HepG2 (cell line): ENCODE results near the gene MORC4. TPM values are rescaled to one million over a fixed set of nuclear protein-coding genes. Genes with fewer than 3 reads are reported as not detected.

Experiments used
- ATAC-seq: fragments of 200-7000 bp; cut with Tn5 transposase; 3 replicates; pipeline ENCODE4 v1.9.1; 2020; ENCODE audit warnings: mild to moderate bottlenecking, moderate library complexity
- BruUV-seq: library from RNA; stranded (reverse); fragments of 400-500 nt; replicated peaks from 2 replicates; lab custom pipeline; 2021; lab: Mats Ljungman, UMichigan
- CTCF ChIA-PET: fragments of 300-600 bp; formaldehyde crosslinking; extraction: SDS; loops from one replicate; lab custom pipeline; 2021; ENCODE audit warnings: low total read pairs, inconsistent platforms, low intra/inter-chr PET ratio; lab: Yijun Ruan, JAX
- POLR2A ChIA-PET: fragments of 350-600 bp; sonication (Branson Sonifier 250); formaldehyde crosslinking; loops from one replicate; lab custom pipeline; 2020; ENCODE audit warnings: antibody characterized with exemption, inconsistent platforms; lab: Yijun Ruan, JAX
- DNase-seq: peaks from one replicate; pipeline ENCODE4 v3.0.0-alpha.2; 2015; ENCODE audit warnings: low spot score
- FAIRE-seq: peaks from 3 replicates; lab custom pipeline; 2011; peaks lifted over from hg19 to GRCh38; lab: Jason Lieb, UNC
- H2AFZ ChIP-seq: one replicate; pipeline ENCODE4 v1.6.1; 2011; ENCODE audit warnings: low read length, inconsistent platforms
- H3K27ac ChIP-seq: fragments of 300-600 bp; 3 replicates; pipeline ENCODE4 v1.8.0; 2011; ENCODE audit warnings: mixed run types, mild to moderate bottlenecking, mixed read lengths, low read length, inconsistent platforms; ENCODE audit not compliant: insufficient read depth; ENCODE audit errors: extremely low read length
- H3K27me3 ChIP-seq, 2 experiments: fragments of 200-600 bp in 1 of 2; 2 replicates in 1 of 2; 3 replicates in 1 of 2; pipeline versions ENCODE4 v1.6.0 to v1.8.0; 2011; ENCODE audit warnings: low read length in 2 of 2, mild to moderate bottlenecking in 2 of 2, moderate library complexity in 2 of 2, inconsistent platforms in 1 of 2; ENCODE audit not compliant: insufficient read depth in 2 of 2, control insufficient read depth in 1 of 2
- H3K36me3 ChIP-seq, 2 experiments: fragments of 200-600 bp in 1 of 2; replicated peaks in 1 of 2; 2 replicates in 1 of 2; 3 replicates in 1 of 2; pipeline versions ENCODE4 v1.5.1 to v1.8.0; 2011; ENCODE audit warnings: low read length in 2 of 2, inconsistent platforms in 1 of 2; ENCODE audit not compliant: insufficient read depth in 2 of 2, control insufficient read depth in 1 of 2
- H3K4me1 ChIP-seq: 2 replicates; pipeline ENCODE4 v1.5.1; 2012; ENCODE audit warnings: low read length, inconsistent platforms; ENCODE audit not compliant: insufficient read depth
- H3K4me2 ChIP-seq: 2 replicates; pipeline ENCODE4 v1.6.0; 2011; ENCODE audit warnings: low read depth, low read length, inconsistent platforms
- H3K4me3 ChIP-seq, 3 experiments: fragments of 200-600 bp in 1 of 3; sonication (generic), shearing (Covaris generic) in 1 of 3; replicated peaks in 1 of 3; 2 replicates each; pipeline ENCODE4 v1.5.1; 2011 to 2016; ENCODE audit warnings: low read length in 3 of 3, inconsistent platforms in 2 of 3, low read depth in 2 of 3, mild to moderate bottlenecking in 2 of 3, control low read depth in 1 of 3, mixed read lengths in 1 of 3; ENCODE audit not compliant: insufficient read depth in 1 of 3
- H3K79me2 ChIP-seq: one replicate; pipeline ENCODE4 v1.6.1; 2011; ENCODE audit warnings: low read length, inconsistent platforms; ENCODE audit not compliant: insufficient read depth
- H3K9ac ChIP-seq: 2 replicates; pipeline ENCODE4 v1.6.0; 2011; ENCODE audit warnings: mild to moderate bottlenecking, low read depth, low read length, inconsistent platforms; ENCODE audit not compliant: insufficient read depth
- H3K9me3 ChIP-seq: 2 replicates; pipeline ENCODE4 v1.5.1; 2012; ENCODE audit warnings: mild to moderate bottlenecking, low read length
- H4K20me1 ChIP-seq: 2 replicates; pipeline ENCODE4 v1.6.0; 2011; ENCODE audit warnings: inconsistent platforms, mild to moderate bottlenecking, low read length, moderate library complexity; ENCODE audit not compliant: insufficient read depth
- CBFB ChIP-seq: sonication (generic); formaldehyde crosslinking; IDR thresholded peaks from 2 replicates; pipeline ENCODE4 v1.4.0; 2020; ENCODE audit warnings: missing genetic modification reagents
- JUN ChIP-seq: sonication (generic); formaldehyde crosslinking; IDR thresholded peaks from 2 replicates; pipeline ENCODE4 v1.4.0; 2020; ENCODE audit warnings: mild to moderate bottlenecking, missing genetic modification reagents
- KLF12 ChIP-seq: sonication (generic); formaldehyde crosslinking; IDR thresholded peaks from 2 replicates; pipeline ENCODE4 v1.4.0; 2020; ENCODE audit warnings: missing genetic modification reagents, borderline replicate concordance
- PHF20 ChIP-seq: sonication (generic); formaldehyde crosslinking; IDR thresholded peaks from 2 replicates; pipeline ENCODE4 v1.5.0; 2020; ENCODE audit warnings: mild to moderate bottlenecking, missing genetic modification reagents
- PPARG ChIP-seq: conservative IDR thresholded peaks from 2 replicates; pipeline ENCODE4 v1.6.1; 2016; ENCODE audit warnings: missing biosample characterization, missing genetic modification reagents
- RAD21 ChIP-seq: fragments of 450-650 bp; formaldehyde crosslinking; IDR thresholded peaks from 2 replicates; pipeline ENCODE4 v1.5.0; 2020; ENCODE audit warnings: mild to moderate bottlenecking
- RBM22 ChIP-seq: fragments of 200-400 bp; formaldehyde crosslinking; optimal IDR thresholded peaks from 2 replicates; pipeline ENCODE3; 2017; ENCODE audit warnings: mild to moderate bottlenecking, low read length, moderate library complexity
- SKI ChIP-seq: fragments of 450-650 bp; IDR thresholded peaks from one replicate; pipeline ENCODE4 v1.6.1; 2018; ENCODE audit warnings: mild to moderate bottlenecking; ENCODE audit not compliant: partially characterized antibody
- SMC3 ChIP-seq: IDR thresholded peaks from 2 replicates; pipeline ENCODE4 v1.6.1; 2011; ENCODE audit warnings: low read length, improper control_type of control experiment
- SOX13 ChIP-seq, 3 experiments: fragments of 450-650 bp in 1 of 3; sonication (generic) in 1 of 3; formaldehyde crosslinking in 1 of 3; IDR thresholded peaks in 2 of 3; conservative IDR thresholded peaks in 1 of 3; 2 replicates each; pipeline versions ENCODE4 v1.5.0 to v1.6.1; 2016 to 2020; ENCODE audit warnings: antibody characterized with exemption in 1 of 3, mild to moderate bottlenecking in 1 of 3, missing compliant biosample characterization in 1 of 3, missing genetic modification reagents in 1 of 3, moderate library complexity in 1 of 3
- STAG1 ChIP-seq: sonication (generic); formaldehyde crosslinking; IDR thresholded peaks from 2 replicates; pipeline ENCODE4 v1.4.0; 2020; ENCODE audit warnings: missing genetic modification reagents
- ZBTB7B ChIP-seq: sonication (generic); formaldehyde crosslinking; IDR thresholded peaks from 2 replicates; pipeline ENCODE4 v1.4.0; 2020; ENCODE audit warnings: missing genetic modification reagents
- ZNF598 ChIP-seq: sonication (generic); formaldehyde crosslinking; IDR thresholded peaks from 2 replicates; pipeline ENCODE4 v1.5.1; 2020; ENCODE audit warnings: mild to moderate bottlenecking, missing genetic modification reagents, borderline replicate concordance
- ZNF660 ChIP-seq: sonication (generic); formaldehyde crosslinking; IDR thresholded peaks from 2 replicates; pipeline ENCODE4 v1.5.1; 2020; ENCODE audit warnings: mild to moderate bottlenecking, low read depth, missing genetic modification reagents, borderline replicate concordance
- ZNF720 ChIP-seq: sonication (generic); formaldehyde crosslinking; IDR thresholded peaks from 2 replicates; pipeline ENCODE4 v1.4.0; 2020; ENCODE audit warnings: missing genetic modification reagents
- ZSCAN29 ChIP-seq: sonication (generic); formaldehyde crosslinking; conservative IDR thresholded peaks from 2 replicates; pipeline ENCODE4 v1.4.0; 2020; ENCODE audit warnings: mild to moderate bottlenecking, missing genetic modification reagents
- WGBS: methylation state at CpG from one replicate; pipeline ENCODE4 v1.1.6; 2017; ENCODE audit warnings: low lambda C conversion rate; 5-methylcytosine and 5-hydroxymethylcytosine counted together
- in situ Hi-C: cut with HindIII; loops from 2 replicates; pipeline ENCODE4 v1.10.0; 2017; ENCODE audit warnings: low pct_unique_long_range_greater_than_20kb; ENCODE audit not compliant: extremely low pct_ligation_motif_present
- intact Hi-C: fragments of 100-400 bp; cut with micrococcal nuclease; formaldehyde crosslinking; loops from one replicate; pipeline ENCODE4 v1.10.0; 2022; ENCODE audit not compliant: unreplicated experiment
- polyA plus RNA-seq, 8 experiments: library from polyadenylated mRNA; depleted of rRNA in 3 of 8; stranded (reverse) in 7 of 8; unstranded in 1 of 8; fragments of >200 nt; fragmentation: Illumina TruSeq in 4 of 8; extraction: Trizol in 4 of 8; gene quantifications; 2 replicates each; pipeline versions ENCODE4 v1.2.1 to v1.2.3, GENCODE V29; 2011 to 2016; ENCODE audit warnings: low read depth in 4 of 8, missing spikeins in 1 of 8, mixed read lengths in 1 of 8; ENCODE audit not compliant: insufficient read depth in 1 of 8
- total RNA-seq, 5 experiments: library from RNA; depleted of rRNA; stranded (reverse); fragments of >200 nt; fragmentation: Illumina TruSeq; extraction: Trizol; gene quantifications; 2 replicates each; pipeline ENCODE4 v1.2.3, GENCODE V29; 2016; ENCODE audit warnings: low read depth in 1 of 5
- TF ChIP-seq, protein P1 (sequence below): sonication (generic); formaldehyde crosslinking; IDR thresholded peaks from 2 replicates; pipeline ENCODE4 v1.8.0; 2022; ENCODE audit warnings: mild to moderate bottlenecking, missing genetic modification reagents, moderate library complexity
- TF ChIP-seq, protein P2 (sequence below): sonication (generic); formaldehyde crosslinking; IDR thresholded peaks from 2 replicates; pipeline ENCODE4 v1.5.0; 2020; ENCODE audit warnings: mild to moderate bottlenecking, missing genetic modification reagents, moderate library complexity
- TF ChIP-seq, protein P3 (sequence below): sonication (generic); formaldehyde crosslinking; IDR thresholded peaks from 2 replicates; pipeline ENCODE4 v1.4.0; 2020; ENCODE audit warnings: missing genetic modification reagents

Gene MORC4
- total and polyA plus RNA-seq, 2 of the 13 experiments (the other 11 are each of a cell fraction or from before 2014, with no cell fraction given): 7.3 to 17.6 TPM

- Histone ChIP-seq H3K4me1 (peaks cover 18% of the 10 kb centered on the region), H3K9me3 (no peaks in the 10 kb centered on the region), H3K36me3 (peaks cover 0 to 5% of the 10 kb centered on the region in 2 experiments; a peak in 1 of 5 replicates), H3K27ac (no peak overlapping the region), H3K79me2 (no peaks in the 10 kb centered on the region), H2AFZ (no peak overlapping the region), H3K9ac (no peak overlapping the region), H3K27me3 (no peaks in the 10 kb centered on the region), H3K4me2 (no peak overlapping the region), H3K4me3 (no peak overlapping the region), H4K20me1 (no peaks in the 10 kb centered on the region)
- DNase-seq (peak; percentile 59), FAIRE-seq (peak; percentile 91), ATAC-seq (peak; percentile 93)
- no TSS peak for BruUV-seq
- in situ Hi-C loops (loop anchor here (5.0 kb wide), 1 partner anchor 58 kb away; the partner anchor contains the start of gene RIPPLY1), intact Hi-C loops (loop anchor here (1.0 kb wide), 2 partner anchors 62 to 66 kb away; no protein-coding TSS in a partner anchor)
- POLR2A ChIA-PET: interaction anchor here (1.1 to 1.2 kb wide), 4 partner anchors 27 to 65 kb away, joined by 4 to 8 read pairs (median 7); partner anchors contain the start of gene RIPPLY1
- no peak for TF ChIP-seq ZNF720 (CRISPR knock-in tag)
- TF ChIP-seq RAD21 (CRISPR knock-in tag): peak; percentile 61; the same call in 1 of the 2 replicates
- no peak for TF ChIP-seq JUN
- no peak for TF ChIP-seq ZNF598 (CRISPR knock-in tag)
- TF ChIP-seq, protein P1, sequence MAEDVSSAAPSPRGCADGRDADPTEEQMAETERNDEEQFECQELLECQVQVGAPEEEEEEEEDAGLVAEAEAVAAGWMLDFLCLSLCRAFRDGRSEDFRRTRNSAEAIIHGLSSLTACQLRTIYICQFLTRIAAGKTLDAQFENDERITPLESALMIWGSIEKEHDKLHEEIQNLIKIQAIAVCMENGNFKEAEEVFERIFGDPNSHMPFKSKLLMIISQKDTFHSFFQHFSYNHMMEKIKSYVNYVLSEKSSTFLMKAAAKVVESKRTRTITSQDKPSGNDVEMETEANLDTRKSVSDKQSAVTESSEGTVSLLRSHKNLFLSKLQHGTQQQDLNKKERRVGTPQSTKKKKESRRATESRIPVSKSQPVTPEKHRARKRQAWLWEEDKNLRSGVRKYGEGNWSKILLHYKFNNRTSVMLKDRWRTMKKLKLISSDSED (CRISPR knock-in tag): no peak
- no peak for TF ChIP-seq CBFB (CRISPR knock-in tag)
- TF ChIP-seq KLF12: no peak
- TF ChIP-seq, protein P2, sequence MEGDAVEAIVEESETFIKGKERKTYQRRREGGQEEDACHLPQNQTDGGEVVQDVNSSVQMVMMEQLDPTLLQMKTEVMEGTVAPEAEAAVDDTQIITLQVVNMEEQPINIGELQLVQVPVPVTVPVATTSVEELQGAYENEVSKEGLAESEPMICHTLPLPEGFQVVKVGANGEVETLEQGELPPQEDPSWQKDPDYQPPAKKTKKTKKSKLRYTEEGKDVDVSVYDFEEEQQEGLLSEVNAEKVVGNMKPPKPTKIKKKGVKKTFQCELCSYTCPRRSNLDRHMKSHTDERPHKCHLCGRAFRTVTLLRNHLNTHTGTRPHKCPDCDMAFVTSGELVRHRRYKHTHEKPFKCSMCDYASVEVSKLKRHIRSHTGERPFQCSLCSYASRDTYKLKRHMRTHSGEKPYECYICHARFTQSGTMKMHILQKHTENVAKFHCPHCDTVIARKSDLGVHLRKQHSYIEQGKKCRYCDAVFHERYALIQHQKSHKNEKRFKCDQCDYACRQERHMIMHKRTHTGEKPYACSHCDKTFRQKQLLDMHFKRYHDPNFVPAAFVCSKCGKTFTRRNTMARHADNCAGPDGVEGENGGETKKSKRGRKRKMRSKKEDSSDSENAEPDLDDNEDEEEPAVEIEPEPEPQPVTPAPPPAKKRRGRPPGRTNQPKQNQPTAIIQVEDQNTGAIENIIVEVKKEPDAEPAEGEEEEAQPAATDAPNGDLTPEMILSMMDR (CRISPR knock-in tag): peak; percentile 65
- TF ChIP-seq PPARG (CRISPR knock-in tag): 0 out of 2 replicates have a peak, but pooled peaks have one; percentile 24
- TF ChIP-seq SOX13 (IDR thresholded peaks at IDR 0.05): no peak
- TF ChIP-seq SOX13 (CRISPR knock-in tag; conservative IDR thresholded peaks at IDR 0.05 in 1 of 2, IDR thresholded peaks at IDR 0.05 in 1 of 2): no peak
- no peak for TF ChIP-seq SKI
- no peak for TF ChIP-seq RBM22
- TF ChIP-seq ZBTB7B (CRISPR knock-in tag): no peak
- TF ChIP-seq ZSCAN29 (CRISPR knock-in tag): no peak
- peak; percentile 73 for TF ChIP-seq SMC3
- peak; percentile 70 for TF ChIP-seq STAG1 (CRISPR knock-in tag)
- no peak for TF ChIP-seq PHF20
- TF ChIP-seq ZNF660 (CRISPR knock-in tag): no peak
- TF ChIP-seq, protein P3, sequence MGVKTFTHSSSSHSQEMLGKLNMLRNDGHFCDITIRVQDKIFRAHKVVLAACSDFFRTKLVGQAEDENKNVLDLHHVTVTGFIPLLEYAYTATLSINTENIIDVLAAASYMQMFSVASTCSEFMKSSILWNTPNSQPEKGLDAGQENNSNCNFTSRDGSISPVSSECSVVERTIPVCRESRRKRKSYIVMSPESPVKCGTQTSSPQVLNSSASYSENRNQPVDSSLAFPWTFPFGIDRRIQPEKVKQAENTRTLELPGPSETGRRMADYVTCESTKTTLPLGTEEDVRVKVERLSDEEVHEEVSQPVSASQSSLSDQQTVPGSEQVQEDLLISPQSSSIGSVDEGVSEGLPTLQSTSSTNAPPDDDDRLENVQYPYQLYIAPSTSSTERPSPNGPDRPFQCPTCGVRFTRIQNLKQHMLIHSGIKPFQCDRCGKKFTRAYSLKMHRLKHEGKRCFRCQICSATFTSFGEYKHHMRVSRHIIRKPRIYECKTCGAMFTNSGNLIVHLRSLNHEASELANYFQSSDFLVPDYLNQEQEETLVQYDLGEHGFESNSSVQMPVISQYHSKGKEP: no peak
- CTCF ChIA-PET: interaction anchor here (1.2 to 2.2 kb wide), 3 partner anchors 61 to 86 kb away, joined by 6 to 25 read pairs (median 15); no protein-coding TSS in a partner anchor
- WGBS: no CpG with 5 or more reads among the region's 2 CpGs
These were observed 40.1 kb downstream of the MORC4 start for GRCh38 chrX:106959901-106960300.
